ENCODE measurements around the gene NKAIN4.

NKAIN4 gene

GRCh38 chr20:63261795-63262528, 7.7 kb upstream of the NKAIN4 start:
- no peaks in the 10 kb centered on the region for H3F3A ChIP-seq (ENCODE audit: control insufficient read depth, insufficient read depth)
- H3K9me2 ChIP-seq (replicated peaks; ENCODE audit: control insufficient read depth, low read length), result no peaks in the 10 kb centered on the region
- no peaks in the 10 kb centered on the region for H3K79me2 ChIP-seq (ENCODE audit: control insufficient read depth, low read length)
- H3K9me3 ChIP-seq (ENCODE audit: control insufficient read depth, insufficient read depth, low read length), result no peaks in the 10 kb centered on the region
- TF ChIP-seq CTCF (IDR thresholded peaks at IDR 0.05; ENCODE audit: low read depth, low read length, poor library complexity, severe bottlenecking) (no peak), EZH2phosphoT487 (IDR thresholded peaks at IDR 0.05; ENCODE audit: borderline replicate concordance, low read length) (no peak)
- H3K27me3 ChIP-seq (ENCODE audit: control insufficient read depth, low read length), result no peaks in the 10 kb centered on the region
- peaks cover 2% of the 10 kb centered on the region; the same call in 1 of the 2 replicates for H4K20me1 ChIP-seq (ENCODE audit: control insufficient read depth, insufficient read depth, low read depth, low read length)
- no peaks in the 10 kb centered on the region for H3K36me3 ChIP-seq (ENCODE audit: control insufficient read depth, low read length)
- no peak overlapping the region for H3K27ac ChIP-seq (ENCODE audit: low read depth, low read length)
- H3K4me1 ChIP-seq (ENCODE audit: control insufficient read depth, low read length), result no peaks in the 10 kb centered on the region
- no peak overlapping the region for H3K4me2 ChIP-seq (ENCODE audit: low read length)
- no peak overlapping the region for H3K4me3 ChIP-seq (ENCODE audit: low read length)

DNA sequence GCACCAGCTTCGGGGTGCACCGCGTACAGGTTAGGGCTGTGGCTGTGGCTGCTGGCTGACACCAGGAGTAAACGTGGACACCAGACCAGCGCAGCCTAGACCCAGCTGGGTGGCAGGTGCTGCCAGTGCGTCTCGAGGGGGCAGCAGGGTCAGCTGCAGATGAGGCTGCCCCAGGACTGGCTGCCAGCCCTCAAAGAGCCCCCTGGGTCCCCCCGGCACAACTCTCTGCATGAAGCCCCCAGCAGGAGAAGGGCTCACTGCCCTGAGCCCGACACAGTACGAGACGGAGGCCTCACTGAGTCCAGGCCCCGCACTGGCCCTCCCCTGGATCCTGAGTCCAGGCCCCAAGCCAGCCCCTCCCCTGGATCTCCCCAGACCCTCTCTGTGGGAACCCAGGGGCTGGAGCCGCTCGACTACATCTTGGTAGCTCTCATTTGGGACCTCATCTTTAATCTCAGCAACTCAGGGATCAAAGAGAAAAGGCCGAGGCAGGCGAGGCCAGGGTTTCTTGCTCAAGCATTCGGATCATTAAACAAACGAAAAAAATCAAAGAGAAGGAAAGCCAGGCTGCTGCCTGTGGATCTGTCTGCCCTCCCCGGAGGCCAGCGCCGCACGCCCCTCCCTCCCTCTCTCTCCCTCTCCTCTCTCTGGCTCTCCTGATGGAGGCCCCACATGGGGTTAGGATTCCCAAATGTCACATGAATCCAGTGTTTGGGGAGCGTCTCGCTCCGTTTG, 7.0 kb upstream of the NKAIN4 start:
- H3F3A ChIP-seq (ENCODE audit: control insufficient read depth, insufficient read depth), result no peaks in the 10 kb centered on the region
- H3K4me3 ChIP-seq (ENCODE audit: low read length), result no peak overlapping the region
- no peaks in the 10 kb centered on the region; the same call in 1 of the 2 replicates for H3K27me3 ChIP-seq (ENCODE audit: control insufficient read depth, low read length)

GRCh38 chr20:63260521-63260920, 6.3 kb upstream of the NKAIN4 start:
- no peak overlapping the region for H3K4me3 ChIP-seq (ENCODE audit: low read length)
- H3F3A ChIP-seq (ENCODE audit: control insufficient read depth, insufficient read depth), result no peaks in the 10 kb centered on the region
- no peaks in the 10 kb centered on the region for H3K9me3 ChIP-seq (ENCODE audit: control insufficient read depth, insufficient read depth, low read length)
- H3K9me2 ChIP-seq (replicated peaks; ENCODE audit: control insufficient read depth, low read length), result no peaks in the 10 kb centered on the region
- H3K79me2 ChIP-seq (ENCODE audit: control insufficient read depth, low read length), result no peaks in the 10 kb centered on the region
- H3K36me3 ChIP-seq (ENCODE audit: control insufficient read depth, low read length), result no peaks in the 10 kb centered on the region
- TF ChIP-seq CTCF (IDR thresholded peaks at IDR 0.05; ENCODE audit: low read depth, low read length, poor library complexity, severe bottlenecking) (no peak), EZH2phosphoT487 (IDR thresholded peaks at IDR 0.05; ENCODE audit: borderline replicate concordance, low read length) (no peak)
- no peak overlapping the region for H3K27ac ChIP-seq (ENCODE audit: low read depth, low read length)
- H4K20me1 ChIP-seq (ENCODE audit: control insufficient read depth, insufficient read depth, low read depth, low read length), result peaks cover 6% of the 10 kb centered on the region; the same call in 1 of the 2 replicates
- H3K4me1 ChIP-seq (ENCODE audit: control insufficient read depth, low read length), result no peaks in the 10 kb centered on the region
- no peak overlapping the region for H3K4me2 ChIP-seq (ENCODE audit: low read length)
- peaks cover under 1% of the 10 kb centered on the region for H3K27me3 ChIP-seq (ENCODE audit: control insufficient read depth, low read length)

More for the DNA sequence above, 7.0 kb upstream of the NKAIN4 start:
- no peaks in the 10 kb centered on the region for H3K36me3 ChIP-seq (ENCODE audit: control insufficient read depth, low read length)
- peaks cover 6% of the 10 kb centered on the region; the same call in 1 of the 2 replicates for H4K20me1 ChIP-seq (ENCODE audit: control insufficient read depth, insufficient read depth, low read depth, low read length)
- H3K9me2 ChIP-seq (replicated peaks; ENCODE audit: control insufficient read depth, low read length), result no peaks in the 10 kb centered on the region
- no peak overlapping the region for H3K4me2 ChIP-seq (ENCODE audit: low read length)
- H3K4me1 ChIP-seq (ENCODE audit: control insufficient read depth, low read length), result no peaks in the 10 kb centered on the region
- no peaks in the 10 kb centered on the region for H3K9me3 ChIP-seq (ENCODE audit: control insufficient read depth, insufficient read depth, low read length)
- no peak overlapping the region for H3K27ac ChIP-seq (ENCODE audit: low read depth, low read length)
- H3K79me2 ChIP-seq (ENCODE audit: control insufficient read depth, low read length), result no peaks in the 10 kb centered on the region
- TF ChIP-seq CTCF (IDR thresholded peaks at IDR 0.05; ENCODE audit: low read depth, low read length, poor library complexity, severe bottlenecking), result no peak
- TF ChIP-seq EZH2phosphoT487 (IDR thresholded peaks at IDR 0.05; ENCODE audit: borderline replicate concordance, low read length), result no peak

All from DOHH2 (cell line).